ENCODE data around the gene TTLL6.
"Not testable (repeated sequence)": the region's sequence is repeated elsewhere in the genome, so short reads cannot be mapped to it uniquely, and the experiment has no call there.

Gene TTLL6

GRCh38 chr17:48816774-48817590 is at the start of gene TTLL6:
TSS of gene TTLL6 (minus strand) at chr17:48817229. CDS start at chr17:48817072, 157 bp downstream.
- DNase-seq (ENCODE audit: low read depth in 3 of 3) = peak; percentile 41 to 58 (median 51)

DNA sequence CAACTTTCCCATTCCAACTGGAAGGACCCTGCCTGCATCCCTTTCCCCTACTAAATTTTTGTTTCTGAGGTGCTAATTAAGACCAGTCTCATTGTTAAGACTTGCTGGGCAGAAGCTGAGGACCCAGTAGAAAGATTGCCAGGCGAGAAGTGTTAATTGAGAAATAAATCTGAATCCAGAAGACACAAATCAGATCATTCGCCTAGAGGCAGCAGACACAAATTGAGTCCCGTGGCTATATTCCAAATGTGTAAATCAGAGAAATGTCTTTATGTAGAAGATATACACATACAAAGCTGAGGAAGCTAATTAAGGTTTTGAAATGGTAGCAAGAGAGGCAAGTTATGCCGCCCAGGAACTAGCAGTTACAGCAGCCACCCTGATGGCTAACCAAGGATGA is 43.4 kb upstream of the TTLL6 start:
- no peak for DNase-seq (ENCODE audit: low read depth in 3 of 3)

- no peak for DNase-seq (ENCODE audit: low read depth in 3 of 3)
Observed at GRCh38 chr17:48860034-48860433, 43.0 kb upstream of the TTLL6 start.

DNA sequence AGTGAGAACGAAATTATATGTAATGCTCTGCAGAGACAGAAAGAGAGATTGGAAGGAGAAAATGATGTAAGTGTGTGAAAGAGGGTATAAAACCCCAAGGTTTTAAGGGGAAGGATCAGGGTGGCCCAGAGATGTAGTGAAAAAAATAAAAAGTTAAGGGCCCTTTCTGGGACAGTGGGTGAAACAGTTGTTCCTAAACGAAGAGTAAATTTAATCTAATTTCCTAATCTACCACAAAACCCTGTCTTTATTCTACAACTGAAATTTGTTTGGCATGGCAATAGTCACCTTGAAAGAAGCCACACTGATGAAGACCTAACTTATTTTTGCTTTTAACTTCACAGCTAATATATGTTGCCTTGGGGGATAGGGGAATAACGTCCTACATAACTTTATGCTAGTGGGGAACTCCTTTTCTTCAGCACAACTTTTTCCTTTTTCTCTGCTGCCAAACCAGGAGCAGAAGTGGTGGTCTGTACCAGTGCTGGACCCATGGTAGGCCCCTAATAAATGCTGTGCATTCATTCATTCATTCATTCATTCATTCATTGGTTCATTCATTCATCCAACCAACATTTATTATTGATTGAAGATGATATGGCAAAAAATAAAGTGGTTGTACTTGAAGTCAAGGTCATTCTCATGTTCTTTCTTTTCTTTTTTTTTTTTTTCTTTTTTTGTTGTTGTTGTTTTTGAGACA is 39.2 kb upstream of the TTLL6 start:
- DNase-seq (ENCODE audit: low read depth in 3 of 3) = no peak

GRCh38 chr17:48854774-48855476 is 37.9 kb upstream of the TTLL6 start:
- DNase-seq (ENCODE audit: low read depth in 3 of 3) = no peak

- DNase-seq (ENCODE audit: low read depth in 3 of 3) = no peak
Observed at GRCh38 chr17:48850792-48851323, 33.8 kb upstream of the TTLL6 start.

GRCh38 chr17:48843187-48843900 is 26.3 kb upstream of the TTLL6 start:
- DNase-seq (ENCODE audit: low read depth in 3 of 3) = no peak

GRCh38 chr17:48842746-48843145 is 25.7 kb upstream of the TTLL6 start:
- DNase-seq (ENCODE audit: low read depth in 3 of 3) = no peak

DNA sequence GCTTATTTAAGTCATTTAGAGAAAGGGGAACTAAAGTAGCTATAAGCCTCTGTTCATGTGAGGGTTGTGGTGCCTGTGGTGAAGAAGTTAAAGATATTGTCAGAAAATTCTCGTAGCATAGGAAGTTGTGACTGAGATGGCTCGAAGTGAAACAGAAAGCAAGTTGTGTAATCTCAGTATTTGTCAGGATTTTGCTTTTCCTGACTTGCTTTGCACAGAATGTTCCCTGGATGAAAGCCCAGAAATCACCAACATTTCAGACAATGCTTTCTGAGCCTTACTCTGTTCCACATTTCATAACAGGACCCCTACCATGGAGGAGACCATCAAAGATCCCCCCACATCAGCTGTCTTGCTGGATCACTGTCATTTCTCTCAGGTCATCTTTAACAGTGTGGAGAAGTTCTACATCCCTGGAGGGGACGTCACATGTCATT is 24.4 kb upstream of the TTLL6 start:
- DNase-seq (ENCODE audit: low read depth in 3 of 3) = no peak

DNA sequence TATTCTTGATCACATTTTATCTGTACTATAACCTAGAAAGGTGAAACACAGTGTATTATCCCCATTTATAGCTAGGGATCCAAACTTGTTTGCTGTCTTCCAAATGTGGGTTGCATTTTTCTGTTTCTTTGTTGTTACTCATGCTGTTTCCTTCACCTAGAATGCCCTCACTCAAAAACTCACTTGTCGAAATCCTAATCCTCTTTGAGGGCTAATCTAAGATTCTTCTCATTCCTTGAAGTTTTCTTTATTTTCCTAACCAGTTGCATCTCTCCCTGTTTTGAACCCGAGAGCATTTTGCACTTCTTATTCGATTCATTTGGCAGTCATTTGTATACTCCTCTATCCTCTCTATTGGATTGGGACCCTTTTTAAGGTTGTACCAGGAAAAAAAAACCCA is 23.4 kb upstream of the TTLL6 start:
- no peak for DNase-seq (ENCODE audit: low read depth in 3 of 3)

- DNase-seq (ENCODE audit: low read depth in 3 of 3) = not testable (repeated sequence)
Observed at GRCh38 chr17:48837458-48837857, 20.4 kb upstream of the TTLL6 start.

GRCh38 chr17:48835971-48836370 is 18.9 kb upstream of the TTLL6 start:
- DNase-seq (ENCODE audit: low read depth in 3 of 3) = no peak

DNA sequence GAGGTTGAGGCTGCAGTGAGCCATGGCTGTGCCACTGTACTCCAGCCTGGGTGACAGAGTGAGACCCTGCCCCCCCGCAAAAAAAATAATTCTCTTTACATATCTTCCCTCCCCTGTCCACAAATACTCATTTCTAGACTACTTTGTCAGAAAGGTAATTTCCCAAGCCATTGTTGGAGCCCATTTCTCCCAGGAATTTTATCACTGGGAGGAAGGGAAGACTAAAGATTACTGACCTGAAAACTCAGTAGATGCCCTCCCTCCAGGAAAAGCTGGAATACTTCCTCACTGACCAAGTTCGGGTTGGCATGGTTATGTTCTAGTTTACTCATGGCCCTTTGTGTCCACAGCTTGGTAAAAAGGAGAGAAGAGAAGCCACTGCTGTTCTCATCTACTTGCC is 17.9 kb upstream of the TTLL6 start:
- no peak for DNase-seq (ENCODE audit: low read depth in 3 of 3)

- DNase-seq (ENCODE audit: low read depth in 3 of 3) = no peak
Observed at GRCh38 chr17:48831549-48831883, 14.5 kb upstream of the TTLL6 start.

DNA sequence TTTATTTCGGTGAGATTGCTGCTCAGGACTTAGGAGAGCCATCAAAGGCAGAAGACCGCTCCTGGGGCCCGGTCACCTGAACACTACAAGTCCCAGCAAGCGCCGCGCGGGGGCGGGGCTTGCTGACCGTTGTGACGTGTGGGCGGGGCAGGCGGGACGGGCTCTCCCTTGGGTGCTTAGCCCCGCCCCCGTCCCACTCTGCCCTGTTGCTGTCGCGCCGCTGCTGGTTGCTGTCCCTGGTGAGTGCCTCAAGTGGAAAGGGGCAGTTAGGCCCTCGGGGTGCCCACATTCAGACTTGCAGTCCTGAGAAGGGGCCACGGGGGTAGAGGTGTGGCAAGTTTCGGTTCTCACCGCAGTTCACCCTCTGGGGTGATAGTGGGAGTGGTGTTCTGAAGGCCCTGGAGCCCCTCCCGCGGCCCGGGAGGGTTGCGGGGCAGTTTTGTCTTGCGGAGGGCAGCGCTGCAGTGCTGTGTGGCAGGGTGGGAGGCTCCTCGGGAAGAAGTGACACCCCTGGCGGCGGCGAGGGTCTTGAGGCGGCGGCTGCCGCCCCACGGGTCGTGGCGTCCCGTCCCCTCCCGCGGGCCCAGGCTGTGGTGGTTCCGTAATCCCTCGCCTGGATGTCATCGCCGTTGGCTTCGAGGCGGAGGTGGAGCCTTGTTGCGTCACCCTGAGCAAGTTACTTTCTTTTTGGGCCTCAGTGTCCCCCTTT is 14.0 kb upstream of the TTLL6 start, which contains the start of gene CALCOCO2:
CALCOCO2 (plus strand) TSS at position 196 of the 709 bp plus-strand sequence. CDS start 10,673 bp downstream, outside the sequence.
- peak; percentile 69 to 78 (median 76) for DNase-seq (ENCODE audit: low read depth in 3 of 3)

DNA sequence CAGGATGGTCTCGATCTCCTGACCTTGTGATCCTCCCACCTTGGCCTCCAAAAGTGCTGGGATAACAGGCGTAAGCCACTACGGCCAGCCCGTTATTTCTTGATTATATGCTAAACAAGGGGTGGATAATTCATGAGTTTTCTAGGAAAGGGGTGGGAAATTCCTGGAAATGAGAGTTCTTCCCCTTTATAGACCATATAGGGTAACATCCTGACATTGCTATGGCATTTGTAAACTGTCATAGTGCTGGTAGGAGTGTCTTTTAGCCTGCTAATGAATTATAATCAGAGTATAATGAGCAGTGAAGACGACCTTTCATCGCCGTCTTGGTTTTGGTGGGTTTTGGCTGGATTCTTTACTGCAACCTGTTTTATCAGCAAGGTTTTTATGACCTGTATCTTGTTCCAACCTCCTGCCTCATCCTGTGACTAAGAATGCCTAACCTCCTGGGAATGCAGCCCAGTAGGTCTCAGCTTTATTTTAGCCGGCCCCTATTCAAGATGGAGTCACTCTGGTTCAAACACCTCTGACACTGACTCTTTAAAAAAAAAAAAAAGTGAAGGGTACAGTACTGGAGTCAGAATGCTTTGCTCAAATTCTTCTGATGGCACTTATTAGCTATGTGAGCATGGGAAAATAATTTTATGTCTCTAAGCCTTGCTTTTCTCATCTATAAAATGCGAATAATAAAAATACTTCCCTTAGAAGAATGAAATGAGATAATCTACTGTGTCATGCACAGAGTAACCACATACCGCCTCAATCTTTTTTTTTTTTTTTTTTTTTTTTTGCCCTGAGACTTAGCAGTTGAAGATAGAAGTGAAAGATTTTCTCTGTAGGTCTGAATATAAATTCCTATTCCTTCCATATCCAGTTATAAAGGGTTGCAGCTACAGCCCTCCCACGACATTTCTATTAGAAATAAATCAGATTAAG is 8.7 kb upstream of the TTLL6 start:
- no peak for DNase-seq (ENCODE audit: low read depth in 3 of 3)

GRCh38 chr17:48820936-48821335 is 3.9 kb upstream of the TTLL6 start:
- DNase-seq (ENCODE audit: low read depth in 3 of 3) = not testable (repeated sequence)

DNA sequence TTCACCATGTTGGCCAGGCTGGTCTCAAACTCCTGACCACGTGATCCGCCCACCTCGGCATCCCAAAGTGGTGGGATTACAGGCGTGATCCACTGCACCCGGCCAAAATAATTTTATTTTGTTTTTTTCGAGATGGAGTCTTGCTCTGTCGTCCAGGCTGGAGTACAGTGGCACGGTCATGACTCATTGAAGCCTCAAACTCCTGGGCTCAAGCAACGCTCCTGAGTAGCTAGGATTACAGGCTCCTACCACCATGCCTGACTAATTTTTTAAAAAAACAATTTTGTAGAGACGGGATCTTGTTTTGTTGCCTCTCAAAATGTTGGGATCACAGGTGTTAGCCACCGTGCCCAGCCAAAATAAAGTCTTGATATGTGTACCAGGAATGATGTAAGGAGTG is 2.4 kb upstream of the TTLL6 start:
- DNase-seq (ENCODE audit: low read depth in 3 of 3) = no peak

- DNase-seq (ENCODE audit: low read depth in 3 of 3) = no peak
Observed at GRCh38 chr17:48818361-48818841, 1.4 kb upstream of the TTLL6 start.

DNA sequence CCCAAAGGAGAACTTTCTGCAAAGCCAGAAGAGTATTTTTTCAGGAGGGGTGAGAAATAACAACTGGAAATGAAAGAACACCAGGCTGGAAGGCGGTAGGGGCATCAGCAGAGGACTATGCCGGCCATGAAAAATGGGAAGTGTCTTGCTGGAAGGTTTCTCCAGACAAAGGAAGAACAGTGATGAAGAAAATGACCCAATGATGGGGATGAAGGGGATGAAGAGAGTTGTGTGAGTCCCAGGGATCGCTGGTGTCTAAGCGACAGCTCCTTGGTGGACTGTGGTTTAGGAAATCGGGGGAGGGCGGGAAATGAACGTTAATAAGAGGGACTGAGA is 623 bp downstream of the TTLL6 start:
- no peak for DNase-seq (ENCODE audit: low read depth in 3 of 3)
